ENCODE results near the gene ADCY4. TPM values are rescaled to one million over a fixed set of nuclear protein-coding genes. Genes with fewer than 3 reads are reported as not detected.

ADCY4 gene
- total RNA-seq, 1 experiment from 2014 or later: 1.1 TPM

- no peak for TF ChIP-seq NR3C1 (CRISPR knock-in tag; conservative IDR thresholded peaks at IDR 0.05; ENCODE audit: low read depth)
- no peak for TF ChIP-seq ZSCAN18 (CRISPR knock-in tag; IDR thresholded peaks at IDR 0.05)
- no peak for TF ChIP-seq FOXJ3 (CRISPR knock-in tag; IDR thresholded peaks at IDR 0.05; ENCODE audit: borderline replicate concordance)
- TF ChIP-seq, protein P1, sequence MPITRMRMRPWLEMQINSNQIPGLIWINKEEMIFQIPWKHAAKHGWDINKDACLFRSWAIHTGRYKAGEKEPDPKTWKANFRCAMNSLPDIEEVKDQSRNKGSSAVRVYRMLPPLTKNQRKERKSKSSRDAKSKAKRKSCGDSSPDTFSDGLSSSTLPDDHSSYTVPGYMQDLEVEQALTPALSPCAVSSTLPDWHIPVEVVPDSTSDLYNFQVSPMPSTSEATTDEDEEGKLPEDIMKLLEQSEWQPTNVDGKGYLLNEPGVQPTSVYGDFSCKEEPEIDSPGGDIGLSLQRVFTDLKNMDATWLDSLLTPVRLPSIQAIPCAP (CRISPR knock-in tag; IDR thresholded peaks at IDR 0.05): no peak
- no peak for TF ChIP-seq GRHL2 (CRISPR knock-in tag; IDR thresholded peaks at IDR 0.05; ENCODE audit: insufficient replicate concordance, severe bottlenecking)
- no peak for TF ChIP-seq ZNF671 (CRISPR knock-in tag; IDR thresholded peaks at IDR 0.05)
- TF ChIP-seq MYBL2 (CRISPR knock-in tag; IDR thresholded peaks at IDR 0.05): no peak
- TF ChIP-seq KAT7 (CRISPR knock-in tag; IDR thresholded peaks at IDR 0.05; ENCODE audit: borderline replicate concordance): no peak
Observed at GRCh38 chr14:24283796-24284460, 50.9 kb downstream of the ADCY4 start (continued).

DNA sequence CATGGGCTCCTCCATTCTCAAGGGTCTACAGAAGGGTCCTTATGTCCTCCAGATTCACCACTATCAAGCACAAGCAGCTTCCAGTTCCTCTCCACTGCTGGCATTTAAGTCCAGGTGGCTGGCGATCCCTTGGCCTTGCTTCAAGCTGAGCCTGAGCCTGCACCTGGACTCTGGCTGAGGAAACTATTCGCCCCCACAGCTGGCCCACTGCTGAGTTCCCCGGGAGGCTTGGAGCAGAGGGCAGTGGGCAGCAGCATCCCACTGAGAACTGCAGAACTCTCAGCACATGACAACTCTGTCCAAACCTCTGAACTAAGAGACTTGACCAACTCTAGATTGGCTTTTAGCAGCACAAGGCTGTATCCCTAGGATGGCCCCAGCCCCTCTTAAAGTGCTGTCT, 52.1 kb downstream of the ADCY4 start:
- no peak for ATAC-seq
- Mint-ChIP-seq H3K9me3 (no peaks in the 10 kb centered on the region), H3K4me1 (no peaks in the 10 kb centered on the region)

GRCh38 chr14:24281636-24282035, 53.2 kb downstream of the ADCY4 start:
- H3K27me3 Mint-ChIP-seq (ENCODE audit: low read depth): no peaks in the 10 kb centered on the region
- H3K27ac Mint-ChIP-seq: no peak overlapping the region
- ATAC-seq: no peak
- ChIA-PET POLR2A (no interaction called here), CTCF (interaction anchor here (1.0 to 3.2 kb wide), 4 partner anchors 10 to 52 kb away, joined by 3 to 15 read pairs (median 12); partner anchors contain the start of genes RABGGTA and TINF2)
- H3K9me3 Mint-ChIP-seq: no peaks in the 10 kb centered on the region
- H3K36me3 Mint-ChIP-seq: no peaks in the 10 kb centered on the region
- no peak for DNase-seq (ENCODE audit: low spot score)
- H3K4me3 Mint-ChIP-seq: no peak overlapping the region
- no peaks in the 10 kb centered on the region for H3K4me1 Mint-ChIP-seq
- TF ChIP-seq ZNF425 (CRISPR knock-in tag; conservative IDR thresholded peaks at IDR 0.05) (no peak), TEAD4 (CRISPR knock-in tag; IDR thresholded peaks at IDR 0.05) (no peak), ZNF121 (CRISPR knock-in tag; IDR thresholded peaks at IDR 0.05) (no peak), ATF1 (CRISPR knock-in tag; IDR thresholded peaks at IDR 0.05) (no peak), ZNF263 (CRISPR knock-in tag; IDR thresholded peaks at IDR 0.05; ENCODE audit: low read depth) (no peak), SP1 (CRISPR knock-in tag; conservative IDR thresholded peaks at IDR 0.05) (no peak), OVOL2 (CRISPR knock-in tag; IDR thresholded peaks at IDR 0.05; ENCODE audit: borderline replicate concordance) (no peak)
- TF ChIP-seq, protein P2, sequence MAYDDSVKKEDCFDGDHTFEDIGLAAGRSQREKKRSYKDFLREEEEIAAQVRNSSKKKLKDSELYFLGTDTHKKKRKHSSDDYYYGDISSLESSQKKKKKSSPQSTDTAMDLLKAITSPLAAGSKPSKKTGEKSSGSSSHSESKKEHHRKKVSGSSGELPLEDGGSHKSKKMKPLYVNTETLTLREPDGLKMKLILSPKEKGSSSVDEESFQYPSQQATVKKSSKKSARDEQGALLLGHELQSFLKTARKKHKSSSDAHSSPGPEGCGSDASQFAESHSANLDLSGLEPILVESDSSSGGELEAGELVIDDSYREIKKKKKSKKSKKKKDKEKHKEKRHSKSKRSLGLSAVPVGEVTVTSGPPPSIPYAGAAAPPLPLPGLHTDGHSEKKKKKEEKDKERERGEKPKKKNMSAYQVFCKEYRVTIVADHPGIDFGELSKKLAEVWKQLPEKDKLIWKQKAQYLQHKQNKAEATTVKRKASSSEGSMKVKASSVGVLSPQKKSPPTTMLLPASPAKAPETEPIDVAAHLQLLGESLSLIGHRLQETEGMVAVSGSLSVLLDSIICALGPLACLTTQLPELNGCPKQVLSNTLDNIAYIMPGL (CRISPR knock-in tag; IDR thresholded peaks at IDR 0.05): no peak
- TF ChIP-seq, protein P3, sequence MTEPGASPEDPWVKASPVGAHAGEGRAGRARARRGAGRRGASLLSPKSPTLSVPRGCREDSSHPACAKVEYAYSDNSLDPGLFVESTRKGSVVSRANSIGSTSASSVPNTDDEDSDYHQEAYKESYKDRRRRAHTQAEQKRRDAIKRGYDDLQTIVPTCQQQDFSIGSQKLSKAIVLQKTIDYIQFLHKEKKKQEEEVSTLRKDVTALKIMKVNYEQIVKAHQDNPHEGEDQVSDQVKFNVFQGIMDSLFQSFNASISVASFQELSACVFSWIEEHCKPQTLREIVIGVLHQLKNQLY (CRISPR knock-in tag; IDR thresholded peaks at IDR 0.05): no peak

More for the DNA sequence above, 52.1 kb downstream of the ADCY4 start:
- ChIA-PET CTCF (interaction anchor here (1.1 to 2.8 kb wide), 6 partner anchors 9 to 46 kb away, joined by 3 to 15 read pairs (median 5); partner anchors contain the start of genes CIDEB, RABGGTA and TINF2), POLR2A (interaction anchor here (1.4 kb wide), 1 partner anchor 11 kb away, joined by 4 read pairs; the partner anchor contains the start of gene RABGGTA)
- Mint-ChIP-seq H3K27ac (no peak overlapping the region), H3K27me3 (ENCODE audit: low read depth) (no peaks in the 10 kb centered on the region), H3K36me3 (no peaks in the 10 kb centered on the region), H3K4me3 (no peak overlapping the region)
- DNase-seq (ENCODE audit: low spot score): no peak
- TF ChIP-seq, protein P4, sequence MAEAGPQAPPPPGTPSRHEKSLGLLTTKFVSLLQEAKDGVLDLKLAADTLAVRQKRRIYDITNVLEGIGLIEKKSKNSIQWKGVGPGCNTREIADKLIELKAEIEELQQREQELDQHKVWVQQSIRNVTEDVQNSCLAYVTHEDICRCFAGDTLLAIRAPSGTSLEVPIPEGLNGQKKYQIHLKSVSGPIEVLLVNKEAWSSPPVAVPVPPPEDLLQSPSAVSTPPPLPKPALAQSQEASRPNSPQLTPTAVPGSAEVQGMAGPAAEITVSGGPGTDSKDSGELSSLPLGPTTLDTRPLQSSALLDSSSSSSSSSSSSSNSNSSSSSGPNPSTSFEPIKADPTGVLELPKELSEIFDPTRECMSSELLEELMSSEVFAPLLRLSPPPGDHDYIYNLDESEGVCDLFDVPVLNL (CRISPR knock-in tag; IDR thresholded peaks at IDR 0.05; ENCODE audit: borderline replicate concordance, low read depth): no peak
- TF ChIP-seq CREM (CRISPR knock-in tag; IDR thresholded peaks at IDR 0.05) (no peak), TCF7 (CRISPR knock-in tag; IDR thresholded peaks at IDR 0.05; ENCODE audit: low read depth) (no peak), RELA (CRISPR knock-in tag; IDR thresholded peaks at IDR 0.05; ENCODE audit: borderline replicate concordance) (no peak), FOXJ3 (CRISPR knock-in tag; IDR thresholded peaks at IDR 0.05; ENCODE audit: borderline replicate concordance) (no peak), ZNF423 (CRISPR knock-in tag; IDR thresholded peaks at IDR 0.05) (no peak)
- TF ChIP-seq, protein P5, sequence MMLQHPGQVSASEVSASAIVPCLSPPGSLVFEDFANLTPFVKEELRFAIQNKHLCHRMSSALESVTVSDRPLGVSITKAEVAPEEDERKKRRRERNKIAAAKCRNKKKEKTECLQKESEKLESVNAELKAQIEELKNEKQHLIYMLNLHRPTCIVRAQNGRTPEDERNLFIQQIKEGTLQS (CRISPR knock-in tag; conservative IDR thresholded peaks at IDR 0.05): no peak

Data from WTC11 (cell line).